Panc1 (cell line): ENCODE results near the gene MARK3. TPM values are rescaled to one million over a fixed set of nuclear protein-coding genes. Genes with fewer than 3 reads are reported as not detected.

ENCODE experiments used
- total RNA-seq: library from RNA; stranded (reverse); gene quantifications from one replicate; pipeline ENCODE4 v1.2.1, GENCODE V29; 2021; ENCODE audit not compliant: unreplicated experiment

The MARK3 gene
- total RNA-seq, 1 experiment from 2014 or later: 56.1 TPM

Other genes starting within 250 kb of the MARK3 start
- 238 TPM for gene EIF5, start 51.2 kb upstream of the MARK3 start, total RNA-seq
- 436 TPM for gene CKB, start 137.4 kb downstream of the MARK3 start, total RNA-seq
- 22.9 TPM for gene TRMT61A, start 143.8 kb downstream of the MARK3 start, total RNA-seq
- gene BAG5, start 177.2 kb downstream of the MARK3 start, total RNA-seq: 22.5 TPM
- 42.2 TPM for gene COA8, start 177.5 kb downstream of the MARK3 start, total RNA-seq
- gene KLC1, start 243.8 kb downstream of the MARK3 start, total RNA-seq: 98.0 TPM